ENCODE results near the gene CDCP1.

DNA sequence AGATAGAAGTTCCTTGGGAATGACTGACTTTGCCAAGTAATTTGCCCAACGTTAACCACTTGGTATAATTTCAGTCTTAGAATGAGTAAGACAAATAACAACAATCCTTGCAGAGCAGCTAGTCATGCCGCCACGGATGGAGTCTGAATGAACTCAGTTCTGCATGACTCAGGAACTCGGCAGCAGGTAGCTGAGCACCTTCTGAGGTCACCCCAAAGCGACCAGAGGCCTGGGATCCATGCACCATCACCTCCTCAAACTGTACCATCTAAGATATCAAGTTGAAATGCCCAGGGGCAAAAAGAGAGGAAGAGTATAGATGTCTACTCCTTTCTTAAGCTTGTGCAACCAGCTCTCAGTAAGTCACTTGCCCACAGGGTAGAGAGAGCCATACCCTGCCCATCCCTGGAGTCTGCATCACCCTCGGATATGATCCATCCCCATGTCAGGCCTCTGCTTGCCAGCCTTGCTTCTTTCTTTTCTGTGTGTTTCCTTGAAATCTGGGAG, 8.5 kb upstream of the CDCP1 start:
- TF ChIP-seq POLR2A (IDR thresholded peaks at IDR 0.05; ENCODE audit: low read length) (no peak), GATA1 (IDR thresholded peaks at IDR 0.05; ENCODE audit: low read depth, low read length) (no peak)
